ENCODE data around the gene HOXA7. TPM values are rescaled to one million over a fixed set of nuclear protein-coding genes. Genes with fewer than 3 reads are reported as not detected.
A peak's percentile ranks its signal among the peaks of the same experiment; 100 is the strongest.

Gene HOXA7
- total RNA-seq, 3 donors from 2014 or later = 4.6 to 8.8 (median 6.2) TPM

DNA sequence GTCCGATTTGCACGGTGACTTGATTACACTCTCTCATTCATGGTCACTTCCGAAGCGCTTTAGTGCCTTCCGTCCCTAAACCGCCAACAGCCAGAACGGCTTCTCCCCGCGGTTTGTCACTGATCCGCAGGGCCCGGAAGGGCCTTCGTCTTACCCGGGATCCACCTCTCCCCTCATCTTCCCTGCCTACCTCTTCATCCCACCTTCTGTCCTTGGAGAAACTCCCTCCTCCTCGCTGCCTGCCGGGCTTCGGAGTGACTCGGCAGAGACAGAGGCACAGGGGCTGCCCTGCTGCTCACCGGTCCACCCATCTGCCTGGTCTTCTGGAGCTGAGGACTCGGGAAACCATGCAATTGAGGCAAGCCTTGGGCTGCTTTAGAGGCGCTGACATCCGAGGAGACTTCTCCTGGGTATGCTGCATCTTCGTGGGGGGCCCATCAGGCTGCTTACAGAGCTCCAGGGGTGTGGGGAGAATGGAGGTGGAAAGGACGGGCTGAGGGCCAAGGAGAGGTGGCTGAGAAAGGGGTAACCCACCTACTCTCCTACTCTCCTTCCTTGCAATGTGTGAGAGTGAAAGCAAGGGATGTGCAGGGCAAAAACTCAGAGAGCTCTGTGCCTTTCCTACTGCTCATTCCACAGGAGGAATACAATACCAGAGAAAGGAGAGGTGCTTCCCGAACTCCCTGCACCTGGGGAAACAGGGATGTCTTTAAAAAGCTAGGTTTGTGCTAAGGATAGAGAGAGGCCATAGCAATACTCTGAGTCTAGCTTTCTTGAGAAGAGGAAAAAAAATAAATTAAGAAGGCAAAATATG lies 29.6 kb upstream of the HOXA7 start:
- Histone ChIP-seq H3K36me3 (no peaks in the 10 kb centered on the region), H3K27me3 (peaks cover 22 to 98% of the 10 kb centered on the region in 2 donors), H3K4me3 (peak overlapping the region in 1 of 3 donors; percentile 55), H3K9me3 (no peaks in the 10 kb centered on the region), H3K4me1 (peaks cover 0 to 15% of the 10 kb centered on the region in 2 donors), H3K27ac (no peak overlapping the region)
- intact Hi-C loops (cut with DNase I; ENCODE audit: low total_unique reads) = no loop called here
- DNase-seq (ENCODE audit: low spot score in 2 of 2) = no peak
- TF ChIP-seq, protein P1, sequence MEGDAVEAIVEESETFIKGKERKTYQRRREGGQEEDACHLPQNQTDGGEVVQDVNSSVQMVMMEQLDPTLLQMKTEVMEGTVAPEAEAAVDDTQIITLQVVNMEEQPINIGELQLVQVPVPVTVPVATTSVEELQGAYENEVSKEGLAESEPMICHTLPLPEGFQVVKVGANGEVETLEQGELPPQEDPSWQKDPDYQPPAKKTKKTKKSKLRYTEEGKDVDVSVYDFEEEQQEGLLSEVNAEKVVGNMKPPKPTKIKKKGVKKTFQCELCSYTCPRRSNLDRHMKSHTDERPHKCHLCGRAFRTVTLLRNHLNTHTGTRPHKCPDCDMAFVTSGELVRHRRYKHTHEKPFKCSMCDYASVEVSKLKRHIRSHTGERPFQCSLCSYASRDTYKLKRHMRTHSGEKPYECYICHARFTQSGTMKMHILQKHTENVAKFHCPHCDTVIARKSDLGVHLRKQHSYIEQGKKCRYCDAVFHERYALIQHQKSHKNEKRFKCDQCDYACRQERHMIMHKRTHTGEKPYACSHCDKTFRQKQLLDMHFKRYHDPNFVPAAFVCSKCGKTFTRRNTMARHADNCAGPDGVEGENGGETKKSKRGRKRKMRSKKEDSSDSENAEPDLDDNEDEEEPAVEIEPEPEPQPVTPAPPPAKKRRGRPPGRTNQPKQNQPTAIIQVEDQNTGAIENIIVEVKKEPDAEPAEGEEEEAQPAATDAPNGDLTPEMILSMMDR (IDR thresholded peaks at IDR 0.05) = no peak
- TF ChIP-seq POLR2A (IDR thresholded peaks at IDR 0.05) (no peak), POLR2AphosphoS5 (IDR thresholded peaks at IDR 0.05) (no peak)

DNA sequence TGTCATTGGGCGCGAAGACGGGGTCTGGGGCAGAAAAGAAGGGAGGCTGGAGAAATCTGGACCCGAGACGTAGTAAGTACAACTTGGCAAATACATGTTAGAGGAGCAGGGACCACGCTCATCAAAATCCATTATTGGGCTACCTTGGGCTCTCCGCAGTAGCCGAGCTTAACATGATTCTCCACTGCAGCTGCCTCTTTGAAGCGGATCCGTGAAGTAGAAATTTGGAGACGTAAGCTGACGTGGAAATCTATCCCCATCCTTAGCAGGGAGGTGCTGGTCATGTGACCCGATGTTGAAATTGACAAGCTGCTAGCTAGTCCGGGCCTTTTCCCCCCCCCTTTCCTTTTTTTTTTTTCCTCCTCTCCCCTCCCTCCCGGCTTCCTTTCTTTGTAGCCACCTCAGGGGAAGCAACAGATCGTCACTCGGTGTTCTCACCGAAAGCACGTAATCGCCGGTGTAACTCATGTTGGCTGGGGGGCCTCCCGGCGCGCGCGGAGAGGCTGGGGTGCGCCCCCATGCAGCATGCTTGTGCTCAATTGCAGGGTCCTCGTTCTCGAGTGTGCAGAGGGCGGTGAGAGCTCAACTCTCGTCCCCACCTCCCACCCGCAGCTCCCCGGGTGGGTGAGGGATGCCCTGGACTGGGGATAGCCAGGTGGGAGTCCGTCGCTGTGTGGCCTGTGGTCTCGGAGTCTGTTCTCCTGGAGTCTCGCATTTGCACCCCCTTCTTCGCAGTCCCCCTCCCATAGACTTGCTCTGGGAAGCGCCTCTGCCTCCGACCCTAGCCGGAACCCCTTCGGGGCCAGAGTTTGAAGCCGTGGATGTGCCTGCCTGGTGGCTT lies 28.8 kb upstream of the HOXA7 start, which contains the start of gene HOXA11:
Gene HOXA11, minus strand, starts transcription at position 220 of the 841 bp plus-strand sequence. Its CDS starts 88 bp downstream, at position 132.
- Histone ChIP-seq H3K36me3 (no peaks in the 10 kb centered on the region), H3K9me3 (no peaks in the 10 kb centered on the region), H3K27me3 (peaks cover 22 to 98% of the 10 kb centered on the region in 2 donors), H3K4me3 (peak within 1 kb of the TSS; percentile 39 to 69 (median 55)), H3K27ac (no peak within 1 kb of the TSS), H3K4me1 (peaks cover 0 to 15% of the 10 kb centered on the region in 2 donors)
- TF ChIP-seq POLR2A (IDR thresholded peaks at IDR 0.05) (no peak), POLR2AphosphoS5 (IDR thresholded peaks at IDR 0.05) (no peak)
- TF ChIP-seq, protein P1 (IDR thresholded peaks at IDR 0.05) = no peak
- peak in 1 of 2 donors; percentile 43 for DNase-seq (ENCODE audit: low spot score in 2 of 2)
- intact Hi-C loops (cut with DNase I; ENCODE audit: low total_unique reads) = no loop called here

DNA sequence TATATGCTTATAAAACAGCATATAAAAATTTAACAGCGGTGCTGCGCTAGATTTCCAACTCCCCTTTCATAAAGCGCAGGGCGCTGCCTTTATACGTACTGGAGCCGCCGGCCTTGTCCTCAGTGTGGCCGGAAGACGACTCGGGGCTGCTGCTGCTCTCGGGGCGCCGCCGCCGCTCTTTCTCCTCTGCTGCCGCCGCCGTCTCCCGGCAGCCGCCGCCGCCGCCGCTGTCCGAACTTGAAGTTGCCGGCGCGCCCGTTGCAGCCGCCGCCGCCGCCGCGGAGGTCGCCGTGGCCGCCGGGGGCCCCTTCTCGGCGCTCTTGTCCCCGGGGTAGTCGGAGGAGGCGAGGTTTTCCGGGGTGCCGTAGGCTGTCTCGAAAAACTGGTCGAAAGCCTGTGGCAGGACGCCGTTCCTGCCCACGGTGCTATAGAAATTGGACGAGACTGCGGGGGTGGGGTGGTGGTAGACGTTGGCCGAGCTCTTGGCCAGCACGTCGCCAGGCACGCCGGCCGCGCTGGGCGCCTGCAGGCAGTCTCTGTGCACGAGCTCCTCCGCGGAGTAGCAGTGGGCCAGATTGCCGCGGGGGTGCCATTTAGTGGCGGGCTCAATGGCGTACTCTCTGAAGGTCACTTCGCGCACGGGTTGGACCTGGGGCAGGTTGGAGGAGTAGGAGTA lies 28.0 kb upstream of the HOXA7 start:
- intact Hi-C loops (cut with DNase I; ENCODE audit: low total_unique reads) = no loop called here
- H3K4me1 ChIP-seq = peaks cover 0 to 15% of the 10 kb centered on the region in 2 donors

DNA sequence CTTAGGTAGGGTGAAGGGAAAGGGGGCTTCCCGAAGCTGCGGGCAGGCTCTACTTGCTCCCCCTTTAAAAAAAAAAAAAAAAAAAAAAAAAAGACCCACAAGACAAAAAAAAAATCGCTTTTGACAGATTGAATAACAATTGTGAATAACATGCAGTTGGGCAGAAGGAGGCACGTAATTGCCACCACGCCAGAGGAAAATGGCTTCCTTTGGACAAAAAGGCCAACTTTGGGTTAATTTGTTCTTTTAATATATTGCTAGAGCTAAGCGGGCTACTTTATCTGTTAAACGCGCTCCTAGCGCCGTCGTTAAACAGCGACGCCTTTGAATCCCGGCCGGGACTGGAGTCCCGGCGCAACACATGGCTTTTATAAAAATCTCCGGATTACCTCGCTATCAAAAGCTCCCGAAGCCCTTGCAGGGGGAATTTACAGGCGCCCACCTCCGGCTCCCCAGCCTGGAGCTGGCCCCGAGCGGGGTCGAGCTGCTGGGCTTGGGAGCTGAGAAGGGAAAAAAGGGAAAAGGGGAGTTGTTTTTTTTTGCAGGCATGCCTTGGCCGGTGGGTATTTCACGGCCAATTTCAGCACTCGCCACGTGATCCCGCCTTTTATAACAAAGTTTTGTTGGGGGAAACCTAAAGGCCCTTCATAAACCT lies 27.3 kb upstream of the HOXA7 start:
- Histone ChIP-seq H3K27ac (no peak overlapping the region), H3K4me1 (peaks cover 0 to 15% of the 10 kb centered on the region in 2 donors), H3K27me3 (peaks cover 19 to 97% of the 10 kb centered on the region in 2 donors)

More for the DNA sequence above, 28.0 kb upstream of the HOXA7 start:
- no peaks in the 10 kb centered on the region for H3K36me3 ChIP-seq
- H3K4me3 ChIP-seq = peak overlapping the region; percentile 39 to 69 (median 55)
- H3K27ac ChIP-seq = no peak overlapping the region
- DNase-seq (ENCODE audit: low spot score in 2 of 2) = peak in 1 of 2 donors; percentile 51
- H3K27me3 ChIP-seq = peaks cover 24 to 97% of the 10 kb centered on the region in 2 donors
- H3K9me3 ChIP-seq = no peaks in the 10 kb centered on the region
- TF ChIP-seq POLR2AphosphoS5 (IDR thresholded peaks at IDR 0.05) (no peak), POLR2A (IDR thresholded peaks at IDR 0.05) (no peak)
- TF ChIP-seq, protein P1 (IDR thresholded peaks at IDR 0.05) = no peak

More for the DNA sequence above, 27.3 kb upstream of the HOXA7 start:
- no peak for DNase-seq (ENCODE audit: low spot score in 2 of 2)
- H3K4me3 ChIP-seq = peak overlapping the region; percentile 39 to 69 (median 55)
- no peaks in the 10 kb centered on the region for H3K9me3 ChIP-seq
- intact Hi-C loops (cut with DNase I; ENCODE audit: low total_unique reads) = no loop called here
- no peaks in the 10 kb centered on the region for H3K36me3 ChIP-seq
- TF ChIP-seq POLR2A (IDR thresholded peaks at IDR 0.05) (no peak), POLR2AphosphoS5 (IDR thresholded peaks at IDR 0.05) (no peak)
- TF ChIP-seq, protein P1 (IDR thresholded peaks at IDR 0.05) = no peak
